GM18868 (cell line): ENCODE data around the gene SKI.

Experiments used
- ATAC-seq: cut with Tn5 transposase; IDR thresholded peaks from one replicate; pipeline ENCODE4 v1.9.1; 2021; ENCODE audit warnings: mild to moderate bottlenecking, moderate library complexity; ENCODE audit not compliant: unreplicated experiment

SKI gene

DNA sequence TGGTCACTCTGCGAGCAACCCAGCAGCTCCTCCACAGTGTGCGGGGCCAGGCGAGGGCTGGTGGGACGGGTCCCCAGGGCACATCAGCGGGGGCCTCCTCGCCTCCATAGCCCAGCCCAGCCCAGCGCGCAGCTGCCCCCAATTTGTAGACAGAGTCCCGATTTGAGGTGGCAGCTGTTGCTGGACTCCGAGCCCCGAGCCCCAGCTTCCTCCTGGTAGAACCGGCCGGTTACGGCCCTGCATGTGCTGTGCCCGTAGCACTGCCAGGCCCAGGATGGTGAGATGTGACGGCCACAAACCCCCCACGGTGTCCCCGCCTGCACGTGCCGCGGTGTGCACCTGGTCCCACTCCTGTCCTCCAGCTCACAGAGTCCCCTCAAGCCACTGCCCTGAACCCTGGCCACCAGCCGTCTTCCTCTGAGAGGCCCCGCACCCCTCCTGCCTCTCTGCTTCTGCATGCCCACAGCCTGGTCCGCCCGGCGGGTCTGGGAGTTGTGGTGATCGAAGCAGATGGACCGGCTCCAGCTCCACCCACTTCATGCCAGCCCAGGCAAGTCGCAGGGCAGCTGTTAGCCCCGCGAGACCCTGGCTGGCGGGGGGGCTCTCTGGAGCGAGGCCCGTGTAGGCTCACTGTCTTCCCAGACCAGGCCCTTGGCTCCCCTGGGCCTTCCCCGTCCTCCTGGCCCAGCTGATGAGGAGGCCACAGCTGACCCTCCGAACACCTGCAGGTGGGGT is 107.8 kb downstream of the SKI start:
- ATAC-seq = no peak

DNA sequence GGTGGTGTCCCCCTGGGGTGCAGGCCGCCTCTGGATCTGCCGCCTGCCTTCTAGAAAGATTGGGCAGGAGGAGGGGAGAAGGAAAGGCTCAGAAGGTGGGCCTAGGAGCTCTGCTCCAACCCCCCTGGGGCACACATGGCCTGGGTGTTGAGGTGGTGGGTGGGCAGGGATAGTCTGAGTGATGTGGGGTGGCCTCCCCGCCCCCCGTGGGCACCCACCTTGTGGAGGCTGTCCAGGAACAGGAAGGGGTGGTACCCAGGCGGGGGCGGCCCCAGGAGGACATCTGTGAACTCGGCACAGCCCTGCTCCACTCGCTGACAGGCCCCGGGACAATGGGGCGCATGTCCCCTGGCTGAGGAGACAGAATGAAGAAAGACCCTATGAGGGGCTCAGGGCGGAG is 108.4 kb downstream of the SKI start:
- no peak for ATAC-seq

DNA sequence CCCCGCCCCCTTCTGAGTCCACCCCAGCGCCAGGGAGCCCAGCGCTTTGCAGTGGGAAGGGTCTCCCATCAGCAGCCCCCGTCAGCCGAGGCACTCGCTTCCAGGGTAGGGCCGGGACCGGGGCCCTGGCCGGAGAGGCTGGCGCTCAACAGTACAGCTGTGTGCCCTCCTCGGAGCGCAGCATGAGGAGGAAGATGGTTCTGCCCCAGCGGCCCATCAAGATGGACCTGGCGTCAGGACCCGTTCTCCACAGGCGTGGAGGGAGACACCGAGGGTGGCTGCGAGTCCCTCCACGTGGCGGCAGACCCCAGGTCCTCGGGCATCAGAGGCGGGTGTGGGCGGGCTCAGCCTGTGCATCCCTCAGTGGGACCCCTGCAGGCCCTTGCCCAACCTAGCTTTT is 109.0 kb downstream of the SKI start:
- ATAC-seq = no peak

DNA sequence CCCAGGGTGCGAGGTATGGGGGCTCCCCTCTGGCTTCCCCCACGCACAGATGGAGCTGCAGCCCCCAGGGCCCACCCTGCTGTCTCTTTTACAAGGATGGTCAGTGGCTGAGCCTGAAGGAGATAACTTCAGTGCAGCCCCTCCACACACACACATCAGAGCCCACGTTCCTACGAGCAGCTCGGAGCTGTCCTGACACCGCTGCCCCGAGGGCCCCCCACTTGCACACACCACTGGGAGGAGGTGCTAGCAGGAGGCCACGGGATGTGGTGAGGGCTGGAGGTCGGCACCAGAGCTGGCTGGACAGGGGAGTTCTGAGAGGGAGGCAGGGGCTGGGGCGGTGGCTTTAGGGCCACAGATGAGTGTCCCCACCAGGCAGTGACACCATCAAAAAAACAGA is 109.4 kb downstream of the SKI start:
- no peak for ATAC-seq

DNA sequence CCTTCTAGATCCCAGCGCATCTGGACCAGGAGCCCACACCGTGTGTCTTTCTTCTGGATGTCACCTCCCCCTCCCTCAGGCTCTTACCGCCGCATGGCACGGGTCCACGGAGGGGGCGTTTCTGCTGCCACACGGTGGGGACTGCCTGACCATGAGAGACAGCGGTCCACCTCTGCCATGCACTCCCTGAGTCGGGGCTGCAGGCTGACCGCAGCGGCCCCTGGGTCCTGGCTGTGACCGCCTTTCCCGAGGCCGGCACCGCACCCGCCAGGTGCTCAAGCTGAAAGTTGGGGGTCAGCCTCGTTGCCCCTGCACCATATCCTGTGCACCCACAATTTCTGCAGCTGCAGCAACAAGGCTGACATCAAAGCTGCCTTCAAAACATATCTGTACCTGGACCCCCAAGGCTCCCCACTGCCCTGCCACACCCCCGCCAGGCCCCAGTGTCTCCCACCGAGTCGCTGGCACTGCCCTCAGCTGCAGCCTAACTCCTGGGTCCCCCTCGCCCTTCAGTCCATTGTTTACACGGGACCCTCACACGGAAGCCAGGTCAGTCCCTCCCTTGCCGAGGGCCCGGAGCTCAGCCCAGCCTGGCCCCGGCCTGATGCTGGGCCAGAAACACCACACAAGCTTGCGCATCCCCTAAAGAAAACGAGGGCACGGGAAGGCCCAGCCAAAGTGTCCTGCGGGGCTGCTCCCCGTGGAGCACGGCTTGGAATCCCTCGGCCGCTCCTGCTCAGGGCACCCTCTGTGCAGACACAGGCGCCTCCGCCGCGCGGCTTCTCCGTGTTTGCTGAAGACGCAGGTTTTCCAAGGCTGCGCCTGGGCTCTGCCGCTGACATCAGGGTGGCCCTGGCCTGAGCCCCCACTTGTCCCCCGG is 111.3 kb downstream of the SKI start:
- no peak for ATAC-seq

DNA sequence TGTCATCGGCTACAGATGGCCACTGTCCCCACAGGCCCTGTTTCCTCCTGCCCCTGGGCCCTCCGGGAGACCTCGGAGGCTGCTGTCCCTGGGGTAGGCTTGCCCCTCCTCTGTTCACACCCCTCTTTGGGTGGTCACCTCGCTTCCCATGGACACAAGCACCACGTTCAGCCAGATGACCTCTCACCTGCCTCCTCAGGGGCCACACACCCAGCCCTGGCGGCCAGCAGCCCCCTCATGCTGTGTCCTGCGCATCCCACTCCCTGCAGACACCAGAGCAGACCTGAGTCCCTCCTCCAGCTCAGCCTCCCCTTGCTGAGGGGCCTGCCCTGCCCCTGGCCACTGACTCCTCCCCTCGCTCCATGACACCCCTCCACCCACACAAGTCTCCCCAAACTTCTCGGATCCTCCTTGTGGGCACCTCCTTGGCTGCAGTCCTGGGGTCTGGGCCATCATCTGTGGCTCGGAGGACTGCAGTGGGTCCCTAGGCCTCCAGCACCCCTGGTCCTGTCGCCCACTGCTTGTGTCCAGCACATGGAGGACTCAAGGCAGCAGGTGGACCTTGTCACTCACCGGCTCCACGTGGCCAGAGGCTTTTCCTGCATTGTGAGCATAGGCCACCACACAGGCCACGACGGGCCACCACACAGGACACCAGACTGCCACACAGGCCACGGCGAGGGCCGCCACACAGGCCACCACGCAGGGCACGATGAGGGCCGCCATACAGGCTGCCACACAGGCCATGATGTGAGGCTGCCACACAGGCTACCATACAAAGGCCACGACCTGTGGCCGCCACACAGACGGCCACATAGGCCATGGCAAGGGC is 112.2 kb downstream of the SKI start:
- ATAC-seq = no peak

DNA sequence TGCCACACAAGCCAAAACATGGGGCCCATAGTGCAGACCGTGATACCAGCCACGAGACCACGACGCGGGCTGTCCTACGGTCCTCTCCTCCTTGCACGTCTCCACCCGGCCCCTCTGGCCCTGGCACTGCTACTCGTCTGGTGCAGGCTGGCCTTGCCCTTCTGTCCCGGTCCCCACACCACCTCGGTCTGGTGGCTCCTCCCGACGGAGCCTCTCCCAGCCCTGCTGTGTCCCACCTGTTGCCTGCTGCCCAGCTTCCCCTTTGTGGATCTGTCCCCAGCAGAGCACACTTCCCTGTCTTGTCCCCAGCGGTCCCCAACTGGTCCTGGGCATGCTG is 112.8 kb downstream of the SKI start:
- ATAC-seq = no peak

DNA sequence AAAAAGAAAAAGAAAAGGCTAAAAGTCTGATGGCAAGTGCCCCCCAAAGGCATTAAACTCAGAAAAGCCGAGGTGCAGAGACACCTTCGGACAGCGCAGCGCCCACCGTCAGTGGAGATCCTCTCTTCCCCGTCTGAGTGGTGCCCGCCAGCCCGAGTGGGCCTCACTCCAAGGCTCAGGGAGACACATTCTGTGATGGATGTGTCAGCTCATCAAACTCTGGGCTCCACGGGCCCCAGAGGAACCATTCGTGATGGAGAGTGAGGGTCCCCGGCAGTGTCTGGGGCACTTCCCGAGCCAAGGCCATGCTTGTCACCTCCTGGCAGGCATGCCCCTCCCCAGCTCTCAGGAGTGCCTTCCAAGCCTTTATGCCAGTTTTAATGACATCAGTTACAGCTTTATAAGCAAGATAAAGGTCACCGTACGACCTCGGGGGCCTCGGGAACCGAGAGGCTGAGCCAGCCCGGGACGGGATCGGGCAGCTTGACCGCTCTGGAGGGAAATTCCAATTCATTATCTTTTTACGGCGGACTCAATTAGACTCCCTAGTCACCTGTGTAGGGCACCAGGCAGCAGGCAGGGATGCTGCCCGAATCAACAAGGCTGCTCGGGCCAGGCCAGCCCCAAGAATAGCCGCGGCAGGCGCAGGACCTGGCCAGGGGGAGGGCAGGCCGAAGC is 113.7 kb downstream of the SKI start:
- ATAC-seq = no peak

DNA sequence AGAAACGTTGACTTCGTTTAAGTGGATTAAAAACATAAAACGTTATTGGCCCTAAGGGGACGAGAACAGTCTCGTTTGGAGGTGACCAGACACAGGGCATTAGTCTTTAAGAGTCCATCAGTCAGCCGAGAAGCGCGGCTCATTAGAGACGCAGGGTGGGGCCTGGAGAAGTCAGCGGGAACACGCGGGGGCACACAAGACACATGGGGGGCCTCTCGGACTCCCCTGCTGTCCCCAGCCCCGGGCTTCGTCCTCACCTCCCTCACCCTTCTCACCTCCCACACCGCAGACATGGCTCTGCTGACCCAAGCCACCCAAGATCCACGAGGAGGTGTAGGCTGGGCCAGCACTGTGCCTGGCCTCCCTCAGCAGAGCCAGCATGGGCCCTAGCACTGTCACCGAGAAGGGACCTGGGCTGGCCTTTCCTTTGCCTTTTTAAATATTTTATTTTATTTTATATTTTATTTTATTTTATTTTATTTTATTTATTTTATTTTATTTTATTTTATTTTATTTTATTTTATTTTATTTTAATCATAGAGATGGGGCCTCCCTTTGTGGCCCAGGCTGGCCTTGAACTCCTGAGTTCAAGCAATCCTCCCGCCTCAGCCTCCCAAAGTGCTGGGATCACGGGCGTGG is 114.4 kb downstream of the SKI start:
- no peak for ATAC-seq

DNA sequence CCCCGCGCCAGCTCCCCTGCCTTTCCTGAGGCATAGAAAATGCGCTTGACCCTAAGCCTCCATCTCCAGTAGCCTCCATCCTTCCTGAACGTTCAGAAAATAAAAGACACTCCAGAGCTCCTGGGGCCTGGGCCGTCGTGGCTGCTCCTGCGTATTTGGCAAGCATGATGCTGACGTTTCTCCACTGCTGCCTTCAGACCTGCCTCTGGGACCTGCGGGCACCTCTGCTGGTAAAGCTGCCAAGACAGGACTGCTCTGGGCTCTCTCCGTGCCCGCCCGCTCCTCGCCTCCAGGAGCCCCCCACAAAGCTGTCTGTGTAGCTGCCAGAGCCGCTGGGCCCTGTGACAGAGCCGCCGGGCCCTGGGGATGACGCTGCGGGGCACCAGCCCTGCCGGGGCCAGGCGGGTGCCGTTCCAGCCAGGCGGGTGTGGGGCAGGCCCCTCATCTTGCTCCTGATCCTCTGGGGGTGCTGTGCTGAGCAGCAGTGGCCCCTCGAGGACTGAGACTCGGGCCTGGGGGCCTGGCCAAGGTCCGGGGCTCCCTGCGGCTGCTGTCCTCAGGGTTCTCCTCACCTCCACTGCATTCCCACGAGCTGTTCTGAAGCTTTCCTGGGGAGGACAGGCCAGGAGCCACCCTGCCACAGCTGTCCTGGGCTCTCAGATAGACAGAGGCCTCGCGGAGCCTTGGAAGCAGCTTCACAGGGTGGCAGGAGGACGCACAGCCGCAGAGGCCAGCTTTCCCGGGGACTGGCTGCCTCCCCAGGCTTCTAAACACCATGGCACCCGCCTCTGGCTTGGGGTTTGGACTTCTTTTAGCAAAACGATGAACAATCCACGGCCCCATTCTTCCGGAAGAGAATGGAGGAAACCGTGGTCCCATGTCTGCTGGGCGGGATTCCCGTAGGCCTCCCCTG is 115.2 kb downstream of the SKI start:
- no peak for ATAC-seq

DNA sequence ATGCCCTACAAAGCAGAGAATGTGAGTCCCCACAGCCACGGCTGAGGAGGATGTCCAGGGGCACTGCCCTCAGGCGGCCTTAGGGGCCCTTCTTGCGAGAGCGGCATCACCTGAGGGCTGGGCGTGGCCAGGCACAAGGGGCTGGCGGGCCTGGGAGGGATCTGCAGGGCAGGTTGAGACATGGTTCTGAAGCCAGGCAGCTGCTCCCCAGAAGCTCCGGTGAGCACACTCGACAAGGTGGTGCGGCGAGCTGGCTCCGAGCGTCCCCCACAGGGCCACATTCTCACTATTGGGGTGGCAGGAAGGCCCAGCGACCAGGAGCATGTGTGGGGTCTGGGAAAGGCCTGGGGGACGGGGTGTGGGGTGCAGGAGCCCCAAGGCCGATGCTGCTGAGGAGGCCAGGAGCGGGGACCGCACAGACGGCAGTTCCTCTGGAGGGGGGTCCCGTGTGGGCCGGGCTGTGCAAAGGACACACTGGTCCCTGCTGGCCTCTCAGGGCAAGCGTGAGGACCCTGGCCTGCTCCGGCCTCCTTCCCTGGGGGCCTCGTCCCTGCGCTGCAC is 116.1 kb downstream of the SKI start:
- no peak for ATAC-seq

DNA sequence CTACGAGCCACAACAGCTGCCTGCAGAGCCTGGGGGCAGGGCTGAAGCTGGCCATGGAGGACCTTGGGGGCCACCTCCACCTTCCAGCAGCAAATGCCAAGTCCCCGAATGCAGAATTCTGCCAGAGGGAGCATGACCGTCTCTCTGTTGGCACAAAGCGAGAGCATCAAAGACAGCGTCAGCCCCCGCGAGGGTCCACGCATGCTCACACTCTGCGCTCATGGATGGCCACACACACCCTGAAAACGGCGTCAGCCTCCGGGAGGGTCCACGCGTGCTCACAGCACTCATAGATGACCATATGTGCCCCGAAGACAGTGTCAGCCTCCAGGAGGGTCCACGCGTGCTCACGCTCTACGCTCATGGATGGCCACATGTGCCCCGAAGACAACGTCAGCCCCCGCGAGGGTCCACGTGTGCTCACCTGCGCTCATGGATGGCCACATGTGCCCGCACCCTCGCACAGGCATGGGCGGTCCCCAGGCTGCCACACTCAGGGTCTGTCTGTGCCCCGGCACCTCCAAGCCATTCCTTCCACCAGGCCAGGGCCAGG is 116.7 kb downstream of the SKI start:
- ATAC-seq = no peak

DNA sequence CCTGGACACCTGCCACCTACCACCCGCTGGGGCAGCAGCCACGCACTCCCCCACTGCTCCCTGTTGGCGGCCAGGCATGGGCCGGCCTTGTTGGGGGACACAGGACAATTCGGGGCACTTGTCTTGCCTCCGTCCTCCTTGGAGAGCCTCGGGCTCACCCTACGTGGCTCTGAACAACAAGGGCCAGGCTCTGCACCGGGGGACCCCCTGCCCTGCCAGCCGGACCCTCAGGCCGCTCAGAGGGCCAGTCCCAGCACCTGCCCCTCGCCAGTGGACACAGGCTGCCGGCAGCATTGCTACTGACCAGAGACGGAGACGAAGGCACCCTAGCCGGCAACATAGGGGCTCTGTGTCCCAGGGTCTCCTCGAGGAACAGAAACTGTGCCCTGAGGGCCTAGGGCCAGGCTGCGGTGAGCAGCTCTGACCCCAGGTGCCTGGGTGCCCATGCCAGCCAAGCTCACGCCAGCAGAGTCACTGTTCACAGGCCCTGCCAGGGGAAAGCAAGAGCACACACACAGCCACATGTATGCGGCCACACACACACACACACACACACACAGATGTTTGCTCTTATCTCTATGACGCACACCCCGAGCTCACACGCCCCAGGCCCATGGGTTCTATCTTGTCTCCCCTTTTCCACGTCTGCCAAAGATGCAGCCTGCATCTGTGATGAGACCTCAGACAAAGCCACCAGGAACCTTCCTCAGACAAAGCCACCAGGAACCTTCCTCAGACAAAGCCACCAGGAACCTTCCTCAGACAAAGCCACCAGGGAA is 117.4 kb downstream of the SKI start:
- no peak for ATAC-seq

DNA sequence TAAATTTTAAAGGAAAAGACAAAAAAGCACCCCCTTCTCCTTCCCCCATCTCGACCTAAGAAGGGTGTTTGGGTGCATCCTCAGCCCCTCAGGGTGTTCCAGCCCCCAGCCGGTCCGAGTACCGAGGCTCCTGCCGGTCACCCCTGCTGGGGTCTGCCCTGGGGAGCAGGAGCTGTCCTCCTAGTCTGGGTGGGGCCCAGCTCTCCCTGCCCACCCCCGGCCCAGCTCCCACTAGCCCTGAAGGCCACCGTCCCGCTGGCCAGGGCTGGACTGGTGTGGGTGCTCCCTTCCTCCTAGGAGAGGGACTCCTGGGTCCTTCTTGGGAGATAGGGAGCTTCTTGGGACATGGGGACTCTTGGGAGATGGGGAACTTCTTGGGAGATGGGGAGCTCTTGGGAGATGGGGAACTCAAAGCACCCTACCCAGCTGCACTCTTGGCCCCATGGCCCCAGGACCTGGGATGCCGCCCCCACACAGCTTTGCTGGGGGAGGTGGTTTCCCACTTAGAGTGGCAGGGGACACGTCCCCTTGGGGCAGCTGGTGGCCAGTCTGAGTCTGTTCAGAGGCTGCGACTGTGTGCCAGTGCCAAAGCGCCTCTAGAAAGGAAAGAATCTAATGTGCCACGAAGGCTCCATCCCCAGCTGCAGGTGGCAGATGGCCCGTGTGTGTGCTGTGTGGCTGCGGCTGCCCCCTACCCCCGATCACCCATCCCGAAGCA is 118.7 kb downstream of the SKI start:
- ATAC-seq = no peak

DNA sequence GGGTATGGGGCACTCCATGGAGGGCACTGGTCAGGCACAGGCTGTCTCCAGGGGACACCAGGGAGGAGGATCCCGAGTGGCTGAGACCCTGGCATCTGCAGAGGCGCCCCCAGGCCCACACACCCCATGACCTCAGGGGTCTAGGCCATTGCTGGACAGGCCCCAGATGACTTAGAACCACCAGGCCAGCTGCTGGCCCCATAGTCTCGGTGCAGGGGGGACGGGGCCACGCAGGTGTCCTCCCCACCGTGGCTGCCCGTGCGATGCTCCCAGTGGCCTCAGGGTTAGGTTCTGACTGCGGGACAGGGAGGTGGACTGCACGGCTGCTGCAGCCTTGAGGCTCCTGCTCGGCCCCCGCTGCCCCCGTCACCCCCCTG is 119.3 kb downstream of the SKI start:
- no peak for ATAC-seq

DNA sequence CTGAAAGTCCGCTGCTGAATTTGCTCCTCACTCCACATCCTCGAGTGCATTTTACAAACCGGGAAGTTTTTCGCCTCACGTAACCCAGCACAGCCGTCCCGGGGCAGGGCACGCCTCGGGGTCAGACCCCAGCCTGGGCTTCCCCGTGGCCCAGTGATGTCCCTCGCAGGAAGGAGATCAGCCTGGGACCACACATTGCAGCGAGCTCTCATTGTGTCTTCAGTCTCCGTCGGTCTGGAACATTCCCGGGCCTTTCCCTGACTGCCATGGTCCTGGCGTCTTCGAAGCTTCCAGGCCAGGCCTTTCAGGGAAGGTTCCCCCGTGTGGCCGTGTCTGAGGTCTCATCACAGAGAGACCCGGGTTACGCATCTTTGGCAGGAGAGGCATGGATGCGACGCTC is 119.8 kb downstream of the SKI start:
- no peak for ATAC-seq
